ENCODE data around the gene NT5DC3. TPM values are rescaled to one million over a fixed set of nuclear protein-coding genes. Genes with fewer than 3 reads are reported as not detected.

NT5DC3 gene
- total and polyA plus RNA-seq, 9 of the 15 experiments (the other 6 are each of a cell fraction or from before 2014, with no cell fraction given), result 6.3 to 33.5 (median 24.5) TPM

DNA sequence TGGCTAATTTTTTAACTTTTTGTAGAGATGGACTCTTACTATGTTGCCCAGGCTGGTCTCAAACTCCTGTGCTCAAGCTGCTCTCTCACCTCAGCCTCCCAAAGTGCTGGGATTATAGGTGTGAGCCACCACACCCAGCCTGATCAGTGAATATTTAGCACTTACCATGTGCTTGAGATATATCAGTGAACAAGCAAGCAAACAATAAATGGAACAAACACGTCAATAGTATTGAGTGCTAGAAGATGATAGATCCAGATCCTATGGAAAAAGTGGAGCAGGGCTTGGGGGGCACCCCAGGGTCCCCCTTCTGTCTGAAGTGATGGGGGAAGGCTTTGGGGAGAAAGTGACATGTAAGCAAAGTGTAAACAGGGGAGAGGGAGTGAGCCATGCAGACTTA, 83.8 kb downstream of the NT5DC3 start (continued):
- TF ChIP-seq SAFB2 (IDR thresholded peaks at IDR 0.05; ENCODE audit: borderline replicate concordance, low read depth, low read length, severe bottlenecking) (no peak), BRD4 (IDR thresholded peaks at IDR 0.05) (no peak)

DNA sequence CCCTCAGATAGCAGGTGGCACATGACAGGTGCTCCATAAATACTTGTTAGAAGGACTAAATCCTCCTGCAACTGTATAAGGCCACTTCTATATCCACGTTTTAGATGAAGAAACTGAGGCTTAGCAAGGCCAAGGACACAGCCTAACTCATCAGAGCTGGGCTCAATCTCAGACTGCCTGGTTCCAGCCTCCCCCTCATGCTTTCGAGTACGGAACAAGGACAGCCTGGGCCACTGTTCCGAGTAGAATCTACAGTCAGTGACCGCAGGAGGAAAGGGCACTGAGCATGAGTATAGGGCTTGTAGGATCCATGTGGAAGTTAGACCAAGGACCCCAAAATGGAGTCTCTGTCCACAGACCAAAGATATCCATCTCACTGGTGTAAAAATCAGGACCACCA, 84.6 kb downstream of the NT5DC3 start:
- H3K27me3 ChIP-seq (ENCODE audit: control insufficient read depth in 2 of 2, insufficient read depth in 2 of 2, low read length in 2 of 2), result no peaks in the 10 kb centered on the region
- H2AFZ ChIP-seq (ENCODE audit: low read depth, low read length), result no peak overlapping the region
- H3K9me3 ChIP-seq (replicated peaks; ENCODE audit: control insufficient read depth, insufficient read depth, low read depth, low read length), result no peaks in the 10 kb centered on the region
- no peak overlapping the region for H3K9ac ChIP-seq (ENCODE audit: insufficient read depth in 1 of 2, low read depth in 2 of 2, low read length in 2 of 2)
- FAIRE-seq (no peak), ATAC-seq (no peak), DNase-seq (ENCODE audit: extremely low read depth in 1 of 4, low spot score in 3 of 4) (no peak)
- H3K79me2 ChIP-seq (ENCODE audit: control insufficient read depth, insufficient read depth, low read length), result no peaks in the 10 kb centered on the region
- H3K36me3 ChIP-seq (ENCODE audit: control insufficient read depth, insufficient read depth, low read length), result peaks cover 4% of the 10 kb centered on the region; the same call in 1 of the 3 replicates
- ChIA-PET POLR2A (interaction anchor here (0.6 kb wide), 2 partner anchors 9 to 1214 kb away, joined by 3 read pairs; no protein-coding TSS in a partner anchor), CTCF (ENCODE audit: low intra/inter-chr PET ratio) (no interaction called here)
- no peak overlapping the region for H3K27ac ChIP-seq (ENCODE audit: extremely low read depth, low read depth, low read length)
- no peak overlapping the region for H3K4me2 ChIP-seq (ENCODE audit: insufficient read depth, low read length)
- BruUV-seq (replicated peaks), result no TSS peak
- in situ Hi-C loops (cut with MboI) (no loop called here), intact Hi-C loops (cut with micrococcal nuclease) (no loop called here)
- no peaks in the 10 kb centered on the region; the same call in 1 of the 2 replicates for H4K20me1 ChIP-seq (replicated peaks; ENCODE audit: control insufficient read depth, insufficient read depth, low read length)
- no peaks in the 10 kb centered on the region for H3K4me1 ChIP-seq (replicated peaks in 1 of 2; ENCODE audit: control insufficient read depth in 2 of 2, insufficient read depth in 2 of 2, low read length in 2 of 2)
- TF ChIP-seq NR2F6 (CRISPR knock-in tag; IDR thresholded peaks at IDR 0.05), result no peak
- TF ChIP-seq, protein P1, sequence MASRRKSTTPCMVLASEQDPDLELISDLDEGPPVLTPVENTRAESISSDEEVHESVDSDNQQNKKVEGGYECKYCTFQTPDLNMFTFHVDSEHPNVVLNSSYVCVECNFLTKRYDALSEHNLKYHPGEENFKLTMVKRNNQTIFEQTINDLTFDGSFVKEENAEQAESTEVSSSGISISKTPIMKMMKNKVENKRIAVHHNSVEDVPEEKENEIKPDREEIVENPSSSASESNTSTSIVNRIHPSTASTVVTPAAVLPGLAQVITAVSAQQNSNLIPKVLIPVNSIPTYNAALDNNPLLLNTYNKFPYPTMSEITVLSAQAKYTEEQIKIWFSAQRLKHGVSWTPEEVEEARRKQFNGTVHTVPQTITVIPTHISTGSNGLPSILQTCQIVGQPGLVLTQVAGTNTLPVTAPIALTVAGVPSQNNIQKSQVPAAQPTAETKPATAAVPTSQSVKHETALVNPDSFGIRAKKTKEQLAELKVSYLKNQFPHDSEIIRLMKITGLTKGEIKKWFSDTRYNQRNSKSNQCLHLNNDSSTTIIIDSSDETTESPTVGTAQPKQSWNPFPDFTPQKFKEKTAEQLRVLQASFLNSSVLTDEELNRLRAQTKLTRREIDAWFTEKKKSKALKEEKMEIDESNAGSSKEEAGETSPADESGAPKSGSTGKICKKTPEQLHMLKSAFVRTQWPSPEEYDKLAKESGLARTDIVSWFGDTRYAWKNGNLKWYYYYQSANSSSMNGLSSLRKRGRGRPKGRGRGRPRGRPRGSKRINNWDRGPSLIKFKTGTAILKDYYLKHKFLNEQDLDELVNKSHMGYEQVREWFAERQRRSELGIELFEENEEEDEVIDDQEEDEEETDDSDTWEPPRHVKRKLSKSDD (conservative IDR thresholded peaks at IDR 0.05; ENCODE audit: low read length), result no peak
- TF ChIP-seq, protein P2, sequence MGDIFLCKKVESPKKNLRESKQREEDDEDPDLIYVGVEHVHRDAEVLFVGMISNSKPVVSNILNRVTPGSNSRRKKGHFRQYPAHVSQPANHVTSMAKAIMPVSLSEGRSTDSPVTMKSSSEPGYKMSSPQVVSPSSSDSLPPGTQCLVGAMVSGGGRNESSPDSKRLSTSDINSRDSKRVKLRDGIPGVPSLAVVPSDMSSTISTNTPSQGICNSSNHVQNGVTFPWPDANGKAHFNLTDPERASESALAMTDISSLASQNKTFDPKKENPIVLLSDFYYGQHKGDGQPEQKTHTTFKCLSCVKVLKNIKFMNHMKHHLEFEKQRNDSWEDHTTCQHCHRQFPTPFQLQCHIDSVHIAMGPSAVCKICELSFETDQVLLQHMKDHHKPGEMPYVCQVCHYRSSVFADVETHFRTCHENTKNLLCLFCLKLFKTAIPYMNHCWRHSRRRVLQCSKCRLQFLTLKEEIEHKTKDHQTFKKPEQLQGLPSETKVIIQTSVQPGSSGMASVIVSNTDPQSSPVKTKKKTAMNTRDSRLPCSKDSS (IDR thresholded peaks at IDR 0.05; ENCODE audit: low read depth, partially characterized antibody), result no peak
- TF ChIP-seq DACH1 (IDR thresholded peaks at IDR 0.05; ENCODE audit: partially characterized antibody), result no peak
- no peak for TF ChIP-seq PCBP1 (IDR thresholded peaks at IDR 0.05; ENCODE audit: low read depth, low read length, poor library complexity, severe bottlenecking)
- TF ChIP-seq RBM25 (IDR thresholded peaks at IDR 0.05; ENCODE audit: low read depth, low read length, severe bottlenecking), result no peak
- TF ChIP-seq NELFE (IDR thresholded peaks at IDR 0.05; ENCODE audit: insufficient read depth, insufficient read length), result no peak
- TF ChIP-seq PML (IDR thresholded peaks at IDR 0.05; ENCODE audit: low read length), result no peak
- TF ChIP-seq TBL1XR1 (IDR thresholded peaks at IDR 0.05; ENCODE audit: low read length in 2 of 2), result no peak
- TF ChIP-seq ATF1 (CRISPR knock-in tag; IDR thresholded peaks at IDR 0.05), result no peak
- TF ChIP-seq ATF1 (tag; IDR thresholded peaks at IDR 0.05), result no peak
- no peak for TF ChIP-seq SPI1 (IDR thresholded peaks at IDR 0.05; ENCODE audit: borderline replicate concordance, low read depth, low read length)
- no peak for TF ChIP-seq SMARCC2 (IDR thresholded peaks at IDR 0.05; ENCODE audit: low read depth)
- 49% methylated on average over 5 of the region's 5 CpGs for WGBS (ENCODE audit: insufficient coverage, low coverage, missing lambda C conversion rate)
- no peak overlapping the region for H3K4me3 ChIP-seq
- peaks cover 3% of the 10 kb centered on the region for H3K9me1 ChIP-seq (ENCODE audit: control insufficient read depth, insufficient read depth, low read length)
